ENCODE results near the gene MRTFA.
"Not testable (repeated sequence)": the region's sequence is repeated elsewhere in the genome, so short reads cannot be mapped to it uniquely, and the experiment has no call there.

Gene MRTFA

GRCh38 chr22:40594346-40594745 lies 42.2 kb downstream of the MRTFA start:
- no peak for DNase-seq

- DNase-seq, result no peak
Observed at GRCh38 chr22:40593460-40594273, 42.9 kb downstream of the MRTFA start.

- DNase-seq, result no peak
Observed at GRCh38 chr22:40592352-40593113, 44.0 kb downstream of the MRTFA start.

- no peak for DNase-seq
Observed at GRCh38 chr22:40588726-40589125, 47.8 kb downstream of the MRTFA start.

DNA sequence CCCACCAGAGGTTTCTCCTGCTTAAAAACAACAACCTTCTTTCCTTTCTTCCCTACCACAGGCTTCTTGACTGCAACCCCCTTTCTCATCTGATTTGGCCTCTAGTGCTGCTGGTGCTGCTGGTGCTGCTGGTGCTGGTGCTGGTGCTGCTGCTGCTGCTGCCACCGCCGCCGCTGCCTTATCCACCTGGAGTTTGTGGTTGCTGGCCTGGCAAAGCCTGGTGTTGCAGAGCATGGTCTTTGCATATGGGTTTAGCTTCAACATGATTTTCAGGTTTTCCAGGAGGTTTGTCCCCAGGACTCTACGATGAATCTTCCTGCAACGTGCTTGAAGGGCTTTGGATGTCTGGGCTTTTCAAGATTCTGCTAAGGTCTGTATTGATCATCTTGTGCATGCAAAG lies 49.7 kb downstream of the MRTFA start:
- DNase-seq, result no peak

DNA sequence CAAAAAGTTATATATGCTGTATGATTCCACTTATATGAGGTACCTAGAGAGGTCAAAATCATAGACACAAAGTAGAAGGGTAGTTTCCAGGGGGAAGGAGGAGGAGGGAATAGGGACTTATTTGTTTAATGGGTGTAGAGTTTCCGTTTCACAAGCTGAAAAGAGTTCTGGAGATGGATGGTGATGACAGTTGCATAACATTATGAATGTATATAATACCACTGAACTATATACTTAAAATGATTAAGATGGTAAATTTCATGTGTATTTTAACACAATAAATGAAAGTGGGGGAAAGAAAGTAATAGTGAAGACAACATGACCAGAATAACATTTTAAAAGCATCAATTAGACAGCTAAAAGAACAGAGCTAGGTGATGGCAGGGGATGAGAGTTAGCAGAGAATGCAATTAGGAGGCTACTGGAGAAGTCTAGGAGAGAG lies 51.2 kb downstream of the MRTFA start:
- no peak for DNase-seq

- DNase-seq, result not testable (repeated sequence)
Observed at GRCh38 chr22:40584766-40585165, 51.8 kb downstream of the MRTFA start.

DNA sequence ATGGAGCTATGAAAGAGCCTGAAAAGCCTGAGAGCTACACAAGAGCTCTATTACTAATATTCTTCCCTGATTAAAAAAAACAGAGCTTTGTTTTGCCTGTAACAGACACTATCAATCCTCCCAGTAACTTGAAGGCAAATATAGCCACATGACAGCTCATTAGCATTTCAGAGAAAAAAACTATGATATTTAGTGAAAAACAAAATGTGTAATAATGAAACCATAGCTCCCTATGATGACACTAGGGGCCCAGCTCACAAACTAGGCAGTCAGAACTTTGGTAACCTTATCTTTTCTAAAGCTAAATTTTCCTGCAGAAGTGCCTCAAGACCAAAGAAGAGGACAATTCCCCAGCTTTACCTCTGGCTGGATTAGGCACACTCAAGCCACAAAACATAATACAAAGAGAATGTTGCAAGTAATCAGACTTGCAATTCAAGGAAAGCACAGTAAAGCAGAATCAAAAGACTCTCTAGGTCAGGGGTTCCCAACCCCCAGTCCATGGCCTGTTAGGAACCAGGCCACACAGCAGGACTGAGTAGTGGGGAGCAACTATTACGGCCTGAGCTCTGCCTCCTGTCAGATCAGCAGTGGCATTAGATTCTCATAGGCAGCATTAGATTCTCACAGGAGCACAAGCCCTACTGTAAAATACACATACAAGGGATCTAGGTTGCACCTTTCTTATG lies 53.3 kb downstream of the MRTFA start:
- no peak for DNase-seq

DNA sequence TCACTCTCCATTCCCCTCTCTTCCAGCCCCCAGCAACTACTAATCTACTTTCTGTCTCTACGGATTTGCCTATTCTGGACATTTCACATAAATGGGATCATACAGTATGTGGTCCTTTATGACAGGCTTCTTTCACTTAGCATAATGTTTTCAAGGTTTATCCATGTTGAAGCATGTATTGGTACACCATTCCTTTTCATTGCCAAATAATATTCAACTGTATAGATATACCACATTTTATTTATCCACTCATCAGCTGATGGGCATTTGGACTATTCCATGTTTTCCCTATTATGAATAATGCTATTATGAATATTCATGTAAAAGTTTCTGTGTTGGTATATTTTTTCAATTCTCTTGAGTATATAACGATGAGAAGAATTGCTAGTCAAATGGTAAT lies 54.5 kb downstream of the MRTFA start:
- no peak for DNase-seq

DNA sequence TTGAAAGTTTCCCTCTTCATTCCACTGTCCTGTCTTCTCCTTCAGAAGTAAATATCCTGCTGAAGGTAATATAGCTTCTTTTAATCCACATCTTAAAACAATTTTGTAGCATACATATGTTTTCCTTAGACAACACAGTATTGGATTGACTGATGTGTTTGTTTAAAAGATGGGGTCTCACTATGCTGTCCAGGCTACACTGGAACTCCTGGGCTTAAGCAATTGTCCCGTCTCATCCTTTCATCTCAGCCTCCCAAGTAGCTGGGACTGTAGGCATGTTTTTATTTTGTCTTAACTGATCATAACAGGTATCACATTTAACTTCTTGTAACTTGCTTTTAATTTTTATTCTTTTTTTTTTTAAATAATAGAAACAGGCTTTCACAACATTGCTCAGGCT lies 55.9 kb downstream of the MRTFA start:
- no peak for DNase-seq

DNA sequence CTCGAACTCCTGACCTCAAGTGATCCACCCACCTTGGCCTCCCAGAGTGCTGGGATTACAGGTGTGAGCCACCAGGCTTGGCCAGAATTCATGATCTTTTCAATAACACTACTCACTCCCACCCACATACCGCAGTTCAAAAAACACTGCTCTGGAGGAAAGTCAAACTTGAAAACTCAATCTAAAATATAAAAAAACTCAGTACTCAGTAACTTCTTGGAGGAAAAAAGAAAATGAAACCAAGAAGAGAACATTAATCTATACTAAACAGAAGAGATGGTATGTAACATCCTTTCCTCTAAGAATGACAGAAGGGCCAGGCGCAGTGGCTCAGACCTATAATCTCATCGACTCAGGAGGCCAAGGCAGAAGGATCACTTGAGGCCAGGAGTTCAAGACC lies 58.3 kb downstream of the MRTFA start:
- peak; percentile 44 to 47 for DNase-seq

DNA sequence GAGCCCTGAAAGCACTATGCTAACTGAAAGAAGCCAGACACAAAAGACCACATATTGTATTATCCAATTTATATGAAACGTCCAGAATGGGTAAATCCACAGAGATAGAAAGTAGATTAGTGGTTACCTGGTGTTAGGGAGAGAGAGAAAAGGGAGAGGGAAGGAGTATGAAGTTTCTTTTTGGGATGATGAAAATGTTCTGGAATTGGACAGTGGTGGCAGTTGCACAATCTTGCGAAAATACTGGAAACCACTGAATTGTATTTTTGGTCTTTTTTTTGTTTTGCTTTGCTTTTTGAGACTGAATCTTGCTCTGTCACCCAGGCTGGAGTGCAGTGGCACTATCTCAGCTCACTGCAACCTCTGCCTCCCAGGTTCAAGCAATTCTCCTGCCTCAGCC lies 63.5 kb downstream of the MRTFA start:
- DNase-seq, result no peak

- DNase-seq, result no peak
Observed at GRCh38 chr22:40571887-40572286, 64.6 kb downstream of the MRTFA start.

DNA sequence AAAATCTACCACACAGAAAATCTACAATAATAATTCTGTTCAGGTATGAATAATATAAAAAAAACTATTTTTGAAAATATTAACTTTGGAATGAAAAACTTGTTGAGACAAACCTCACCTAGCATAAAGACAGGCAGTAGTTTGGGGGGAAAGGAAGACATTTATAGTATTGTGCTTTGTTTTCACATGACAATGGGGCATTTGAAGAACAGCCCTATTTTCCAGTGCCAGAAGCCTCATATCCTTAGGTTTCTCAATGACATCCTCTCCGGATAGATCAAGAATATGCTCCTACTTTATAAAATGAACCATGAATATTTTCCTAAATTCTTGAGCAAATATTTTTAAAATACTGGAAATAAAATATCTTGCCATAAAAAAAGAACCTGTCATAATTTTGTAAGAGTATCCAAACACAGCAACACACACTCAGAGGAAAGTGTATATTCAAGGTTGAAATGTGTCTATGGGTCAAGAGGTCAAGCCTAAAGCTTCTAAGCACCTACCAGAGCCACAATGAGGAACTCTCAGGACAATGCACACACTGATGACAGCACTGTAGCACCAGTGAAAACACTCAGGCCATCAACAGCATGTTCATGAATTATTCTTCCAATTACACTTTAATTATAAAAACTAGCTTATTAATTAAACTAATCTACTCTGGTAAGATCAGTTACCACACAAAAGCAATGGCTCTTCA lies 68.7 kb downstream of the MRTFA start:
- no peak for DNase-seq

GRCh38 chr22:40567106-40567505 lies 69.4 kb downstream of the MRTFA start:
- DNase-seq, result no peak

GRCh38 chr22:40560994-40561515 lies 75.5 kb downstream of the MRTFA start:
- DNase-seq, result no peak

GRCh38 chr22:40560551-40560950 lies 76.0 kb downstream of the MRTFA start:
- peak in 1 of 2 experiments; percentile 32 for DNase-seq

- no peak for DNase-seq
Observed at GRCh38 chr22:40557972-40558371, 78.5 kb downstream of the MRTFA start.

DNA sequence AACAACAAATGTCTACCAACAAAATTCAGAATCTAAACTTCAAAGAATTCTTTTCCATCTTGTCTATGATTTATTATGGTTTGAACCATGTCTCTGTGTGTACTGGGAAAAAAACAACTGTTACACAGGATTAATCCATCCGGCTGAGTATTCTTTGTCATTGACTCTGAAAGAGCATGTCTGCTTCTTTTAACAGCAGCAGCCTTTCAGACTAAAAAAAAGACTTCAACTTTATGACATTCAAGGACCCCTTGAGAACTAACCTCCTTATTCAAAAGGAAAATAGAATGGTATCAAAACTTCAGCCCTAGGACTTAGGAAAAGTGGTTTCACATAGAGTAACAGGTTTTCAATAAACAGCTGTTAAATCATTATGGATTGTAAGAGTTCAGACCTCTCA lies 79.9 kb downstream of the MRTFA start:
- DNase-seq, result no peak

GRCh38 chr22:40554023-40554422 lies 82.5 kb downstream of the MRTFA start:
- DNase-seq, result not testable (repeated sequence)

DNA sequence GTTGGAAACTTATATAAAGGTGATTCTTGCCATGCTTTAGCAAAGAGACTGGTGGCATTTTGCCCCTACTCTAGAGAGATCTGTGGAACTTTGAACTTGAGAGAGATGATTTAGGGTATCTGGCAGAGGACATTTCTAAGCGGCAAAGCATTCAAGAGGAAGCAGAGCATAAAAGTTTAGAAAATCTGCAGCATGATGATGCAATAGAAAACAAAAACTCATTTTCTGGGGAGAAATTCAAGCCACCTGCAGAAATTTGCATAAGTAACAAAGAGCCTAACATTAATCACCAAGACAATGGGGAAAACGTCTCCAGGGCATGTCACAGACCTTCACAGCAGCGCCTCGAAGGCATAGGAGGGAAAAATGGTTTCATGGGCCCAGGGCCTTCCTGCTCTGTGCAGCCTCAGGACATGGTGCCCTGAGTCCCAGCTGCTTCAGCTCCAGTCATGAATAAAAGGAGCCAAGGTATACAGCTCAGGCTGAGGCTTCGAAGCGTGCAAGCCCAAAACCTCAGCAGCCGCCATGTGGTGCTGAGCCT lies 83.4 kb downstream of the MRTFA start:
- no peak for DNase-seq

DNA sequence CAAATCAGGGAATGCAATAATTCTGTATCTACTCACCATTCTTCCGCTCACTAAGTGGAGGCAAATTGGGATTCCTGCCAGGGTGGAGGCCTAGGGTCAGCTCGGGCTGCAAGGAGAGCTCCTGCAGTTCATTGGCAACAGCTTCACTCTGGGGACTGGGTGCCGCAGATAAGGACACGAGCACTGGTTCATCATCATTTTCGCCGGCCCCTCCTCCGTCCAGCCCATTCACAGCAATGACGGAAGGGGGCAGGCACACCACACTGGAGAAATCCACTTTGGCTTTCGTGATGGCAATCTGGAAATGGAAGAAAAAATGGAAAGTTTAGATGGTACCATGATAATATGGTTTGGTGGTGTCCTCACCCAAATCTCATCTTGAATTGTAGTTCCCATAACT lies 84.4 kb downstream of the MRTFA start:
- no peak for DNase-seq

Data from activated T-cell treated with anti-CD3 and anti-CD28 coated beads, Interleukin-2, amount 50 U/mL, for 48 hours (primary cell).